WTC11 (cell line): ENCODE results near the gene RAD51. TPM values are rescaled to one million over a fixed set of nuclear protein-coding genes. Genes with fewer than 3 reads are reported as not detected.

Experiments used
- ATAC-seq: fragments of 200-7000 bp; cut with Tn5 transposase; 2 replicates; pipeline ENCODE4 v1.10.0; 2021; ENCODE audit warnings: mild to moderate bottlenecking, moderate library complexity
- CTCF ChIA-PET: fragments of 300-600 bp; sonication (Branson Sonifier 250); formaldehyde crosslinking; loops from one replicate; lab custom pipeline; 2021; ENCODE audit warnings: antibody characterized with exemption; lab: Charles Lee
- POLR2A ChIA-PET: fragments of 350-600 bp; sonication (Branson Sonifier 250); formaldehyde crosslinking; loops from one replicate; lab custom pipeline; 2021; ENCODE audit warnings: antibody characterized with exemption; lab: Charles Lee
- DNase-seq: peaks from one replicate; pipeline ENCODE4 v3.0.0; 2021; ENCODE audit warnings: low spot score
- H3K27ac Mint-ChIP-seq: 2 replicates; pipeline ENCODE4 v1.8.0; 2021; ENCODE audit warnings: mixed read lengths
- H3K27me3 Mint-ChIP-seq: 2 replicates; pipeline ENCODE4 v1.8.0; 2021; ENCODE audit warnings: low read depth, mild to moderate bottlenecking, moderate library complexity, mixed read lengths
- H3K36me3 Mint-ChIP-seq: 2 replicates; pipeline ENCODE4 v1.8.0; 2021; ENCODE audit warnings: mixed read lengths
- H3K4me1 Mint-ChIP-seq: 2 replicates; pipeline ENCODE4 v1.8.0; 2022; ENCODE audit warnings: mixed read lengths
- H3K4me3 Mint-ChIP-seq: 2 replicates; pipeline ENCODE4 v1.8.0; 2021; ENCODE audit warnings: mild to moderate bottlenecking, moderate library complexity, mixed read lengths
- H3K9me3 Mint-ChIP-seq: 2 replicates; pipeline ENCODE4 v1.8.0; 2021; ENCODE audit warnings: mixed read lengths
- ATF1 ChIP-seq: sonication (generic); formaldehyde crosslinking; IDR thresholded peaks from 2 replicates; pipeline ENCODE4 v1.8.1; 2023; ENCODE audit warnings: mild to moderate bottlenecking, moderate library complexity, missing genetic modification reagents
- ATF3 ChIP-seq: sonication (generic); formaldehyde crosslinking; conservative IDR thresholded peaks from 2 replicates; pipeline ENCODE4 v1.8.1; 2022; ENCODE audit warnings: mild to moderate bottlenecking, missing genetic modification reagents
- ELF4 ChIP-seq: sonication (generic); formaldehyde crosslinking; IDR thresholded peaks from 2 replicates; pipeline ENCODE4 v1.8.1; 2022; ENCODE audit warnings: low read depth, mild to moderate bottlenecking, moderate library complexity, missing genetic modification reagents
- EMX1 ChIP-seq: fragments of 250-450 bp; sonication (Bioruptor Pico); IDR thresholded peaks from 2 replicates; pipeline ENCODE4 v1.8.0; 2021; ENCODE audit warnings: mild to moderate bottlenecking
- ERG ChIP-seq: fragments of 250-450 bp; sonication (Bioruptor Pico); IDR thresholded peaks from 2 replicates; pipeline ENCODE4 v1.8.0; 2021; ENCODE audit warnings: mild to moderate bottlenecking
- FOXJ3 ChIP-seq: sonication (generic); formaldehyde crosslinking; IDR thresholded peaks from 2 replicates; pipeline ENCODE4 v1.9.0; 2021; ENCODE audit warnings: missing genetic modification reagents, mild to moderate bottlenecking, borderline replicate concordance
- FOXK1 ChIP-seq: sonication (generic); formaldehyde crosslinking; IDR thresholded peaks from 2 replicates; pipeline ENCODE4 v1.8.0; 2022; ENCODE audit warnings: mild to moderate bottlenecking, moderate library complexity, missing genetic modification reagents
- JUN ChIP-seq: sonication (generic); formaldehyde crosslinking; IDR thresholded peaks from 2 replicates; pipeline ENCODE4 v1.8.0; 2023; ENCODE audit warnings: mild to moderate bottlenecking, missing genetic modification reagents
- KAT7 ChIP-seq: sonication (generic); formaldehyde crosslinking; IDR thresholded peaks from 2 replicates; pipeline ENCODE4 v1.8.1; 2023; ENCODE audit warnings: missing genetic modification reagents, mild to moderate bottlenecking, borderline replicate concordance
- NFATC4 ChIP-seq: fragments of 250-450 bp; sonication (Bioruptor Pico); IDR thresholded peaks from 2 replicates; pipeline ENCODE4 v1.9.0; 2021; ENCODE audit warnings: mild to moderate bottlenecking
- NR2C2 ChIP-seq: sonication (generic); formaldehyde crosslinking; IDR thresholded peaks from 2 replicates; pipeline ENCODE4 v1.8.0; 2022; ENCODE audit warnings: mild to moderate bottlenecking, missing genetic modification reagents
- NR3C1 ChIP-seq: sonication (generic); formaldehyde crosslinking; conservative IDR thresholded peaks from 2 replicates; pipeline ENCODE4 v1.8.1; 2023; ENCODE audit warnings: low read depth, mild to moderate bottlenecking, missing genetic modification reagents
- RORB ChIP-seq: fragments of 250-450 bp; sonication (Bioruptor Pico); IDR thresholded peaks from 2 replicates; pipeline ENCODE4 v1.9.0; 2021; ENCODE audit warnings: mild to moderate bottlenecking
- SP1 ChIP-seq: sonication (generic); formaldehyde crosslinking; conservative IDR thresholded peaks from 2 replicates; pipeline ENCODE4 v1.8.1; 2022; ENCODE audit warnings: missing genetic modification reagents
- TCF7 ChIP-seq: sonication (generic); formaldehyde crosslinking; IDR thresholded peaks from 2 replicates; pipeline ENCODE4 v1.8.0; 2022; ENCODE audit warnings: mild to moderate bottlenecking, low read depth, missing genetic modification reagents, moderate library complexity
- TP53 ChIP-seq: sonication (generic); formaldehyde crosslinking; IDR thresholded peaks from 2 replicates; pipeline ENCODE4 v1.8.1; 2023; ENCODE audit warnings: mild to moderate bottlenecking, missing genetic modification reagents
- ZNF121 ChIP-seq: sonication (generic); formaldehyde crosslinking; IDR thresholded peaks from 2 replicates; pipeline ENCODE4 v1.8.0; 2023; ENCODE audit warnings: missing genetic modification reagents
- ZNF219 ChIP-seq: sonication (generic); formaldehyde crosslinking; IDR thresholded peaks from 2 replicates; pipeline ENCODE4 v1.8.0; 2023; ENCODE audit warnings: missing genetic modification reagents, mild to moderate bottlenecking, borderline replicate concordance
- ZNF263 ChIP-seq: sonication (generic); formaldehyde crosslinking; IDR thresholded peaks from 2 replicates; pipeline ENCODE4 v1.8.1; 2022; ENCODE audit warnings: low read depth, mild to moderate bottlenecking, moderate library complexity, missing genetic modification reagents
- total RNA-seq: library from RNA; stranded (reverse); gene quantifications from 3 replicates; pipeline ENCODE4 v1.2.3, GENCODE V29; 2021
- TF ChIP-seq, protein P1 (sequence below): sonication (generic); formaldehyde crosslinking; IDR thresholded peaks from 2 replicates; pipeline ENCODE4 v1.8.1; 2023; ENCODE audit warnings: mild to moderate bottlenecking, missing genetic modification reagents, moderate library complexity
- TF ChIP-seq, protein P2 (sequence below): sonication (generic); formaldehyde crosslinking; IDR thresholded peaks from 2 replicates; pipeline ENCODE4 v1.8.0; 2022; ENCODE audit warnings: mild to moderate bottlenecking, missing genetic modification reagents
- TF ChIP-seq, protein P3 (sequence below): sonication (generic); formaldehyde crosslinking; IDR thresholded peaks from 2 replicates; pipeline ENCODE4 v1.8.1; 2022; ENCODE audit warnings: low read depth, missing genetic modification reagents, borderline replicate concordance
- TF ChIP-seq, protein P4 (sequence below): sonication (generic); formaldehyde crosslinking; IDR thresholded peaks from 2 replicates; pipeline ENCODE4 v1.8.0; 2022; ENCODE audit warnings: missing genetic modification reagents

Gene RAD51
- total RNA-seq, 1 experiment from 2014 or later = 36.4 TPM

DNA sequence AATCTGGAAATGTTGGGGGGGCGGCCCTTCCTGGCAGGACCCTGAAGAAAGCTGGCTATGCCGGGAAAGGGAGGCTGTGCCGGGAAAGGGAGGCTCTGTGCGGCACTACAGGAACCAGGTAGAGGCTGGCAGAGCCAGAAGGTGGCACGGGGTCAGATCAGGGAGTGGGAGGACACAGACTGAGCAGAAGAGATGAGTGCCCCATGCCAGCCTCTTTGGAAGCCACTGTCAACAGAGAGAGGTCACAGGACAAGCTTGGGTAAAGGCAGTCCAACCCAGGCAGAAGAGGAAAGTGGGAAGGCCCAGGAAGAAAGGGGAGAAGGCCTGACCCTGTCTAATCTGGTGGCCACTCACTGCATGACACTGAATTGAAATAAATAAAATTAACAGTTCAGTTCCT is 76.3 kb downstream of the RAD51 start:
- CTCF ChIA-PET = interaction anchor here (0.9 to 1.6 kb wide), 2 partner anchors 11 to 22 kb away, joined by 3 to 4 read pairs; no protein-coding TSS in a partner anchor
- POLR2A ChIA-PET = interaction anchor here (1.2 kb wide), 1 partner anchor 76 kb away, joined by 4 read pairs; the partner anchor contains the start of gene RAD51
- Mint-ChIP-seq H3K27me3 (no peaks in the 10 kb centered on the region), H3K36me3 (peaks cover 9% of the 10 kb centered on the region), H3K9me3 (no peaks in the 10 kb centered on the region), H3K4me3 (no peak overlapping the region), H3K4me1 (peaks cover 12% of the 10 kb centered on the region), H3K27ac (no peak overlapping the region)
- no peak for DNase-seq
- TF ChIP-seq TCF7 (CRISPR knock-in tag) (no peak), TP53 (CRISPR knock-in tag) (no peak), SP1 (CRISPR knock-in tag) (no peak), ZNF121 (CRISPR knock-in tag) (no peak), ELF4 (CRISPR knock-in tag) (no peak), RORB (CRISPR knock-in tag) (no peak)
- TF ChIP-seq, protein P1, sequence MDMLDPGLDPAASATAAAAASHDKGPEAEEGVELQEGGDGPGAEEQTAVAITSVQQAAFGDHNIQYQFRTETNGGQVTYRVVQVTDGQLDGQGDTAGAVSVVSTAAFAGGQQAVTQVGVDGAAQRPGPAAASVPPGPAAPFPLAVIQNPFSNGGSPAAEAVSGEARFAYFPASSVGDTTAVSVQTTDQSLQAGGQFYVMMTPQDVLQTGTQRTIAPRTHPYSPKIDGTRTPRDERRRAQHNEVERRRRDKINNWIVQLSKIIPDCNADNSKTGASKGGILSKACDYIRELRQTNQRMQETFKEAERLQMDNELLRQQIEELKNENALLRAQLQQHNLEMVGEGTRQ (CRISPR knock-in tag) = no peak
- ATAC-seq = no peak

GRCh38 chr15:40772014-40772413 is 77.0 kb downstream of the RAD51 start:
- ChIA-PET CTCF (interaction anchor here (1.1 to 1.6 kb wide), 2 partner anchors 10 to 102 kb away, joined by 3 to 4 read pairs; partner anchors contain the start of gene RHOV), POLR2A (interaction anchor here (1.2 kb wide), 1 partner anchor 77 kb away, joined by 4 read pairs; the partner anchor contains the start of gene RAD51)
- H3K4me3 Mint-ChIP-seq = no peak overlapping the region
- ATAC-seq (no peak), DNase-seq (no peak)
- no peaks in the 10 kb centered on the region for H3K27me3 Mint-ChIP-seq
- peaks cover 16% of the 10 kb centered on the region for H3K36me3 Mint-ChIP-seq
- peaks cover 5% of the 10 kb centered on the region for H3K4me1 Mint-ChIP-seq
- H3K27ac Mint-ChIP-seq = no peak overlapping the region
- no peaks in the 10 kb centered on the region for H3K9me3 Mint-ChIP-seq
- no peak for TF ChIP-seq FOXK1 (CRISPR knock-in tag)
- TF ChIP-seq ERG (CRISPR knock-in tag) = no peak
- TF ChIP-seq JUN (CRISPR knock-in tag) = no peak
- no peak for TF ChIP-seq ZNF219 (CRISPR knock-in tag)
- TF ChIP-seq ATF3 (CRISPR knock-in tag) = no peak
- TF ChIP-seq FOXJ3 (CRISPR knock-in tag) = no peak
- no peak for TF ChIP-seq EMX1 (CRISPR knock-in tag)
- TF ChIP-seq RORB (CRISPR knock-in tag) = no peak
- TF ChIP-seq, protein P2, sequence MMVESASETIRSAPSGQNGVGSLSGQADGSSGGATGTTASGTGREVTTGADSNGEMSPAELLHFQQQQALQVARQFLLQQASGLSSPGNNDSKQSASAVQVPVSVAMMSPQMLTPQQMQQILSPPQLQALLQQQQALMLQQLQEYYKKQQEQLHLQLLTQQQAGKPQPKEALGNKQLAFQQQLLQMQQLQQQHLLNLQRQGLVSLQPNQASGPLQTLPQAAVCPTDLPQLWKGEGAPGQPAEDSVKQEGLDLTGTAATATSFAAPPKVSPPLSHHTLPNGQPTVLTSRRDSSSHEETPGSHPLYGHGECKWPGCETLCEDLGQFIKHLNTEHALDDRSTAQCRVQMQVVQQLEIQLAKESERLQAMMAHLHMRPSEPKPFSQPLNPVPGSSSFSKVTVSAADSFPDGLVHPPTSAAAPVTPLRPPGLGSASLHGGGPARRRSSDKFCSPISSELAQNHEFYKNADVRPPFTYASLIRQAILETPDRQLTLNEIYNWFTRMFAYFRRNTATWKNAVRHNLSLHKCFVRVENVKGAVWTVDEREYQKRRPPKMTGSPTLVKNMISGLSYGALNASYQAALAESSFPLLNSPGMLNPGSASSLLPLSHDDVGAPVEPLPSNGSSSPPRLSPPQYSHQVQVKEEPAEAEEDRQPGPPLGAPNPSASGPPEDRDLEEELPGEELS = no peak
- TF ChIP-seq NFATC4 (CRISPR knock-in tag) = no peak
- TF ChIP-seq, protein P3, sequence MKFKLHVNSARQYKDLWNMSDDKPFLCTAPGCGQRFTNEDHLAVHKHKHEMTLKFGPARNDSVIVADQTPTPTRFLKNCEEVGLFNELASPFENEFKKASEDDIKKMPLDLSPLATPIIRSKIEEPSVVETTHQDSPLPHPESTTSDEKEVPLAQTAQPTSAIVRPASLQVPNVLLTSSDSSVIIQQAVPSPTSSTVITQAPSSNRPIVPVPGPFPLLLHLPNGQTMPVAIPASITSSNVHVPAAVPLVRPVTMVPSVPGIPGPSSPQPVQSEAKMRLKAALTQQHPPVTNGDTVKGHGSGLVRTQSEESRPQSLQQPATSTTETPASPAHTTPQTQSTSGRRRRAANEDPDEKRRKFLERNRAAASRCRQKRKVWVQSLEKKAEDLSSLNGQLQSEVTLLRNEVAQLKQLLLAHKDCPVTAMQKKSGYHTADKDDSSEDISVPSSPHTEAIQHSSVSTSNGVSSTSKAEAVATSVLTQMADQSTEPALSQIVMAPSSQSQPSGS (CRISPR knock-in tag) = no peak
- TF ChIP-seq ATF1 (CRISPR knock-in tag) = no peak
- no peak for TF ChIP-seq TCF7 (CRISPR knock-in tag)
- TF ChIP-seq, protein P4, sequence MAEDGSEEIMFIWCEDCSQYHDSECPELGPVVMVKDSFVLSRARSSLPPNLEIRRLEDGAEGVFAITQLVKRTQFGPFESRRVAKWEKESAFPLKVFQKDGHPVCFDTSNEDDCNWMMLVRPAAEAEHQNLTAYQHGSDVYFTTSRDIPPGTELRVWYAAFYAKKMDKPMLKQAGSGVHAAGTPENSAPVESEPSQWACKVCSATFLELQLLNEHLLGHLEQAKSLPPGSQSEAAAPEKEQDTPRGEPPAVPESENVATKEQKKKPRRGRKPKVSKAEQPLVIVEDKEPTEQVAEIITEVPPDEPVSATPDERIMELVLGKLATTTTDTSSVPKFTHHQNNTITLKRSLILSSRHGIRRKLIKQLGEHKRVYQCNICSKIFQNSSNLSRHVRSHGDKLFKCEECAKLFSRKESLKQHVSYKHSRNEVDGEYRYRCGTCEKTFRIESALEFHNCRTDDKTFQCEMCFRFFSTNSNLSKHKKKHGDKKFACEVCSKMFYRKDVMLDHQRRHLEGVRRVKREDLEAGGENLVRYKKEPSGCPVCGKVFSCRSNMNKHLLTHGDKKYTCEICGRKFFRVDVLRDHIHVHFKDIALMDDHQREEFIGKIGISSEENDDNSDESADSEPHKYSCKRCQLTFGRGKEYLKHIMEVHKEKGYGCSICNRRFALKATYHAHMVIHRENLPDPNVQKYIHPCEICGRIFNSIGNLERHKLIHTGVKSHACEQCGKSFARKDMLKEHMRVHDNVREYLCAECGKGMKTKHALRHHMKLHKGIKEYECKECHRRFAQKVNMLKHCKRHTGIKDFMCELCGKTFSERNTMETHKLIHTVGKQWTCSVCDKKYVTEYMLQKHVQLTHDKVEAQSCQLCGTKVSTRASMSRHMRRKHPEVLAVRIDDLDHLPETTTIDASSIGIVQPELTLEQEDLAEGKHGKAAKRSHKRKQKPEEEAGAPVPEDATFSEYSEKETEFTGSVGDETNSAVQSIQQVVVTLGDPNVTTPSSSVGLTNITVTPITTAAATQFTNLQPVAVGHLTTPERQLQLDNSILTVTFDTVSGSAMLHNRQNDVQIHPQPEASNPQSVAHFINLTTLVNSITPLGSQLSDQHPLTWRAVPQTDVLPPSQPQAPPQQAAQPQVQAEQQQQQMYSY = no peak
- TF ChIP-seq KAT7 (CRISPR knock-in tag) = no peak
- TF ChIP-seq ZNF263 (CRISPR knock-in tag) = no peak
- no peak for TF ChIP-seq NR2C2 (CRISPR knock-in tag)
- TF ChIP-seq NR3C1 (CRISPR knock-in tag) = no peak
